Neuronal stem cell (in vitro differentiated cells): ENCODE results near the gene F13A1.

Experiments
- DNase-seq: peaks from one replicate; pipeline ENCODE4 v3.0.0-alpha.2; 2013; ENCODE audit warnings: low spot score
- H2AFZ ChIP-seq: one replicate; pipeline ENCODE4 v1.6.1; 2013; ENCODE audit warnings: mild to moderate bottlenecking, low read length, inconsistent platforms
- H2AK5ac ChIP-seq: 2 replicates; pipeline ENCODE4 v1.6.1; 2013; ENCODE audit warnings: low read depth, mild to moderate bottlenecking, inconsistent platforms, low read length, moderate library complexity, mixed read lengths
- H2BK120ac ChIP-seq: 2 replicates; pipeline ENCODE4 v1.6.1; 2013; ENCODE audit warnings: low read depth, mild to moderate bottlenecking, inconsistent platforms, low read length, moderate library complexity, mixed read lengths
- H2BK12ac ChIP-seq: one replicate; pipeline ENCODE4 v1.6.1; 2013; ENCODE audit warnings: low read length, inconsistent platforms
- H2BK15ac ChIP-seq: 2 replicates; pipeline ENCODE4 v1.6.1; 2013; ENCODE audit warnings: mild to moderate bottlenecking, low read length, inconsistent platforms, mixed read lengths
- H2BK5ac ChIP-seq: one replicate; pipeline ENCODE4 v1.6.1; 2013; ENCODE audit warnings: inconsistent platforms, mild to moderate bottlenecking, low read length, moderate library complexity
- H3K14ac ChIP-seq: one replicate; pipeline ENCODE4 v1.6.1; 2013; ENCODE audit warnings: low read length, inconsistent platforms
- H3K18ac ChIP-seq: 2 replicates; pipeline ENCODE4 v1.6.1; 2013; ENCODE audit warnings: low read length, inconsistent platforms
- H3K23ac ChIP-seq: 2 replicates; pipeline ENCODE4 v1.6.1; 2013; ENCODE audit warnings: low read depth, mild to moderate bottlenecking, mixed read lengths, low read length, inconsistent platforms; ENCODE audit not compliant: poor library complexity
- H3K27ac ChIP-seq: replicated peaks from 3 replicates; pipeline ENCODE4 v1.5.1; 2013; ENCODE audit warnings: low read length, inconsistent platforms
- H3K27me3 ChIP-seq, 3 experiments: 2 replicates each; pipeline ENCODE4 v1.6.1; 2013; ENCODE audit warnings: low read length in 3 of 3, mild to moderate bottlenecking in 2 of 3, inconsistent platforms in 1 of 3, low read depth in 1 of 3, mixed read lengths in 1 of 3, moderate library complexity in 1 of 3; ENCODE audit not compliant: control insufficient read depth in 3 of 3, insufficient read depth in 3 of 3
- H3K36me3 ChIP-seq, 2 donors: replicated peaks in 1 of 2; 2 replicates each; pipeline ENCODE4 v1.6.1; 2013; ENCODE audit warnings: low read length in 2 of 2; ENCODE audit not compliant: control insufficient read depth in 2 of 2, insufficient read depth in 2 of 2
- H3K4ac ChIP-seq: 2 replicates; pipeline ENCODE4 v1.6.1; 2013; ENCODE audit warnings: inconsistent platforms, mild to moderate bottlenecking, low read length, moderate library complexity
- H3K4me1 ChIP-seq, 2 donors: 1 replicate in 1 of 2; 2 replicates in 1 of 2; pipeline ENCODE4 v1.6.1; 2013; ENCODE audit warnings: low read length in 2 of 2, low read depth in 1 of 2; ENCODE audit not compliant: control insufficient read depth in 2 of 2, insufficient read depth in 1 of 2
- H3K4me2 ChIP-seq: one replicate; pipeline ENCODE4 v1.6.1; 2013; ENCODE audit warnings: mild to moderate bottlenecking, low read length, inconsistent platforms; ENCODE audit not compliant: insufficient read depth, poor library complexity, severe bottlenecking
- H3K4me3 ChIP-seq, 2 donors: 2 replicates each; pipeline ENCODE4 v1.5.1; 2013; ENCODE audit warnings: low read length in 2 of 2, mild to moderate bottlenecking in 2 of 2, inconsistent platforms in 1 of 2, moderate library complexity in 1 of 2
- H3K79me1 ChIP-seq: one replicate; pipeline ENCODE4 v1.6.1; 2013; ENCODE audit warnings: low read depth, mild to moderate bottlenecking, inconsistent platforms, low read length, moderate library complexity
- H3K9ac ChIP-seq: one replicate; pipeline ENCODE4 v1.6.1; 2013; ENCODE audit warnings: mild to moderate bottlenecking, low read depth, low read length, inconsistent platforms; ENCODE audit not compliant: poor library complexity
- H3K9me3 ChIP-seq, 2 donors: replicated peaks in 1 of 2; 2 replicates each; pipeline versions ENCODE3 to v1.6.1; 2013; ENCODE audit warnings: low read length in 2 of 2, mild to moderate bottlenecking in 2 of 2, inconsistent platforms in 1 of 2, low read depth in 1 of 2, mixed read lengths in 1 of 2, moderate library complexity in 1 of 2; ENCODE audit not compliant: control insufficient read depth in 2 of 2, insufficient read depth in 1 of 2
- H4K8ac ChIP-seq: one replicate; pipeline ENCODE4 v1.6.1; 2013; ENCODE audit warnings: low read depth, mild to moderate bottlenecking, inconsistent platforms, low read length, moderate library complexity
- H4K91ac ChIP-seq: one replicate; pipeline ENCODE4 v1.6.1; 2013; ENCODE audit warnings: low read length, low read depth, mild to moderate bottlenecking, inconsistent platforms; ENCODE audit not compliant: poor library complexity
- WGBS, 2 donors: extraction: QIAGEN DNeasy Blood & Tissue Kit; methylation state at CpG; one replicate each; pipeline ENCODE4 v1.1.7; 2013; ENCODE audit warnings: missing lambda C conversion rate in 2 of 2, mixed read lengths in 1 of 2; ENCODE audit not compliant: insufficient read length in 2 of 2, insufficient replicate concordance in 1 of 2; ENCODE audit errors: extremely low coverage in 2 of 2; 5-methylcytosine and 5-hydroxymethylcytosine counted together

F13A1 gene

GRCh38 chr6:6152060-6152459, 168.4 kb downstream of the F13A1 start:
- WGBS, 2 donors = no CpG with 5 or more reads among the region's 6 CpGs
- Histone ChIP-seq H3K23ac (no peak overlapping the region), H2AFZ (no peak overlapping the region), H2BK5ac (no peak overlapping the region), H3K27ac (no peak overlapping the region), H3K36me3 (no peaks in the 10 kb centered on the region), H3K9me3 (no peaks in the 10 kb centered on the region), H3K4me2 (no peak overlapping the region), H2BK15ac (no peak overlapping the region), H3K18ac (no peak overlapping the region), H2BK120ac (no peak overlapping the region), H3K9ac (no peak overlapping the region), H4K91ac (no peak overlapping the region), H3K79me1 (no peaks in the 10 kb centered on the region), H2AK5ac (no peak overlapping the region), H3K14ac (no peak overlapping the region), H3K27me3 (no peaks in the 10 kb centered on the region), H4K8ac (no peak overlapping the region), H2BK12ac (no peak overlapping the region), H3K4ac (no peak overlapping the region), H3K4me3 (no peak overlapping the region), H3K4me1 (peaks cover 0 to 2% of the 10 kb centered on the region in 2 donors)
- DNase-seq = peak; percentile 5

- no CpG with 5 or more reads among the region's 7 CpGs for WGBS, 2 donors
- H3K4me1 ChIP-seq = peaks cover 0 to 2% of the 10 kb centered on the region in 2 donors
- DNase-seq = no peak
- H3K14ac ChIP-seq = no peak overlapping the region
- no peaks in the 10 kb centered on the region for H3K36me3 ChIP-seq
- no peak overlapping the region for H2AK5ac ChIP-seq
- H2AFZ ChIP-seq = no peak overlapping the region
- H3K9me3 ChIP-seq = no peaks in the 10 kb centered on the region
- H3K4me3 ChIP-seq = no peak overlapping the region
- no peak overlapping the region for H3K23ac ChIP-seq
- no peak overlapping the region for H4K91ac ChIP-seq
- no peak overlapping the region for H4K8ac ChIP-seq
- H3K79me1 ChIP-seq = no peaks in the 10 kb centered on the region
- no peak overlapping the region for H2BK120ac ChIP-seq
- H2BK15ac ChIP-seq = no peak overlapping the region
- H2BK5ac ChIP-seq = no peak overlapping the region
- H3K4ac ChIP-seq = no peak overlapping the region
- no peak overlapping the region for H3K27ac ChIP-seq
- no peak overlapping the region for H3K9ac ChIP-seq
- H2BK12ac ChIP-seq = no peak overlapping the region
- H3K4me2 ChIP-seq = no peak overlapping the region
- H3K18ac ChIP-seq = no peak overlapping the region
- no peaks in the 10 kb centered on the region for H3K27me3 ChIP-seq
Observed at GRCh38 chr6:6148192-6148815, 172.2 kb downstream of the F13A1 start.

- H3K4me1 ChIP-seq = no peaks in the 10 kb centered on the region
- H3K9ac ChIP-seq = no peak overlapping the region
Observed at GRCh38 chr6:6131492-6132109, 188.9 kb downstream of the F13A1 start.

GRCh38 chr6:6125495-6125894, 195.0 kb downstream of the F13A1 start:
- Histone ChIP-seq H3K4me3 (no peak overlapping the region), H3K14ac (no peak overlapping the region), H3K9me3 (no peaks in the 10 kb centered on the region), H3K18ac (no peak overlapping the region), H3K9ac (no peak overlapping the region), H3K4me1 (peaks cover 0 to under 1% of the 10 kb centered on the region in 2 donors), H2AK5ac (no peak overlapping the region), H2AFZ (no peak overlapping the region), H4K8ac (no peak overlapping the region), H2BK5ac (no peak overlapping the region), H4K91ac (no peak overlapping the region), H2BK15ac (no peak overlapping the region), H2BK12ac (no peak overlapping the region), H3K79me1 (no peaks in the 10 kb centered on the region), H3K27ac (no peak overlapping the region), H2BK120ac (no peak overlapping the region), H3K4me2 (no peak overlapping the region), H3K23ac (no peak overlapping the region), H3K27me3 (no peaks in the 10 kb centered on the region), H3K36me3 (no peaks in the 10 kb centered on the region), H3K4ac (no peak overlapping the region)
- DNase-seq = no peak
- WGBS, 2 donors = no CpG with 5 or more reads among the region's 3 CpGs

More at GRCh38 chr6:6131492-6132109, 188.9 kb downstream of the F13A1 start:
- Histone ChIP-seq H2BK120ac (no peak overlapping the region), H2AFZ (no peak overlapping the region), H3K36me3 (no peaks in the 10 kb centered on the region), H3K23ac (no peak overlapping the region), H3K9me3 (no peaks in the 10 kb centered on the region), H2AK5ac (no peak overlapping the region), H2BK5ac (no peak overlapping the region), H3K79me1 (no peaks in the 10 kb centered on the region), H3K27me3 (no peaks in the 10 kb centered on the region), H2BK15ac (no peak overlapping the region), H2BK12ac (no peak overlapping the region), H4K91ac (no peak overlapping the region), H3K18ac (no peak overlapping the region), H3K4me2 (no peak overlapping the region), H3K4ac (no peak overlapping the region), H3K4me3 (no peak overlapping the region), H3K14ac (no peak overlapping the region), H3K27ac (no peak overlapping the region), H4K8ac (no peak overlapping the region)
- no CpG with 5 or more reads among the region's 4 CpGs for WGBS, 2 donors
- DNase-seq = peak; percentile 31
